Stimulated activated CD8-positive, alpha-beta memory T cell treated with anti-CD3 and anti-CD28 coated beads, Interleukin-7, amount 100 ng/mL, for 4 hours (primary cell): ENCODE results near the gene POLRMT.
"Not testable (repeated sequence)": the region's sequence is repeated elsewhere in the genome, so short reads cannot be mapped to it uniquely, and the experiment has no call there.

Experiments used
- DNase-seq, 2 donors: peaks; one replicate each; pipeline ENCODE4 v3.0.0-alpha.2; 2020; ENCODE audit warnings: low read depth in 2 of 2

The POLRMT gene

GRCh38 chr19:611481-611868, 21.9 kb downstream of the POLRMT start:
- peak; percentile 61 to 62 for DNase-seq

DNA sequence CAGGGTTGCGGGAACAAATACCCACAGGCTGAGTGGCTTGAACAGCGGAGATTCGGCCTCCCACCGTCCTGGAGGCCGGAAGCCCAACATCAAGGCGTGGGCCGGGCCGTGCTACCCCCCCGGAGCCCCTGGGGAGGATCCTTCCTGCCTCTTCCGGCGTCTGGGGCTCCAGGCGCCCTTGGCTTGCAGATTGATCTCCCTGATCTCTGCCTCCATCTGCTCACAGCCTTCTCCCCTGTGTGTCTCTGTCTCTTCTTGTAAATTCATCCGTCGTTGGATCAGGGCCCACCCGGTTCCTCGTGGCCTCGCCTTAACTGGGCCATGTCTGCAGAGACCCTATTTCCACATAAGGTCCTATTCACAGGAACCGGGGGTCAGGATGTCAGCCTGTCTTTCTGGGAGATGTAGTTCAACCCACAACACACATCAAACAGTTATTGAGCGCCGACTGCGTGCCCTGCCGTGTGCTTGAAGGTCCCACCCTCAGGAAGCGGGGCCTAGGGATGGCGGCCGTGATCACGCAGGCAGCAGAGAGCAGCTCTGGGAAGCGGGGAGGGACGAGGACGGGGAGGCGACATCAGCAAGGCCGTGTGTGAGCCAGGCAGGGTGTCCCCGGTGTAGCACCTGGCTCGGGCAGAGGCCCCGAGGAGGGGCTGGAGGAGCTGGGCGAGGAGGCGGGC, 22.4 kb downstream of the POLRMT start:
- peak in 1 of 2 donors; percentile 47 for DNase-seq

DNA sequence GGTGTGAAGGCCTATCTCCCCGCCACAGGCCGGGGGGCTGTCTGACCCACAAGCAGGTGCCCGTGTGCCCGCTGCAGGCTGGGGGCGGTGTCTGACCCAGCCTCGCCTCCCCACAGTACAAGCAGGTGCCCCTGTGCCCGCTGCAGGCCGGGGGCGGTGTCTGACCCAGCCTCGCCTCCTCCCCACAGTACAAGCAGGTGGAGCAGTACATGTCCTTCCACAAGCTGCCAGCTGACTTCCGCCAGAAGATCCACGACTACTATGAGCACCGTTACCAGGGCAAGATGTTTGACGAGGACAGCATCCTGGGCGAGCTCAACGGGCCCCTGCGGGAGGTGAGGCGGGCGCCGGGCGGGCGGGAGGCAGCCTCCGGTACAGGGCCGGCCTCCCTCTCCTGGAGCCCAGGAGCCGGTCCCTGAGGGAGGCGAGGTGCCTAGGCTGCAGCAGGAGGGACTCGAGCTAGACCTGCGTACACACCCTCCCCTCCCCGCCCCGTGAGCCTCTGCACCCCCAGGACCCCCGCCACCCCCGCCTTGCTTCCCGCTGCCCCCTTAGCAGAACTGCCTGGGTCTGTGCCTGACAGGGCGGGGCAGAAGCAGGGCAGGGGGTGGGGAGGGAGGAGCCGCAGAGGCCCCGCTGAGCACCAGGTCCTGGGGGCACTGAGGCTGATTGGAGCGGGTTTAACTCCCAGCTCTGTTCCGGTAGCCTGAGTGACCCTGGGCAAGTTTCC, 23.1 kb downstream of the POLRMT start:
- DNase-seq: no peak

- no peak for DNase-seq
These were observed 24.4 kb downstream of the POLRMT start for GRCh38 chr19:609004-609346.

DNA sequence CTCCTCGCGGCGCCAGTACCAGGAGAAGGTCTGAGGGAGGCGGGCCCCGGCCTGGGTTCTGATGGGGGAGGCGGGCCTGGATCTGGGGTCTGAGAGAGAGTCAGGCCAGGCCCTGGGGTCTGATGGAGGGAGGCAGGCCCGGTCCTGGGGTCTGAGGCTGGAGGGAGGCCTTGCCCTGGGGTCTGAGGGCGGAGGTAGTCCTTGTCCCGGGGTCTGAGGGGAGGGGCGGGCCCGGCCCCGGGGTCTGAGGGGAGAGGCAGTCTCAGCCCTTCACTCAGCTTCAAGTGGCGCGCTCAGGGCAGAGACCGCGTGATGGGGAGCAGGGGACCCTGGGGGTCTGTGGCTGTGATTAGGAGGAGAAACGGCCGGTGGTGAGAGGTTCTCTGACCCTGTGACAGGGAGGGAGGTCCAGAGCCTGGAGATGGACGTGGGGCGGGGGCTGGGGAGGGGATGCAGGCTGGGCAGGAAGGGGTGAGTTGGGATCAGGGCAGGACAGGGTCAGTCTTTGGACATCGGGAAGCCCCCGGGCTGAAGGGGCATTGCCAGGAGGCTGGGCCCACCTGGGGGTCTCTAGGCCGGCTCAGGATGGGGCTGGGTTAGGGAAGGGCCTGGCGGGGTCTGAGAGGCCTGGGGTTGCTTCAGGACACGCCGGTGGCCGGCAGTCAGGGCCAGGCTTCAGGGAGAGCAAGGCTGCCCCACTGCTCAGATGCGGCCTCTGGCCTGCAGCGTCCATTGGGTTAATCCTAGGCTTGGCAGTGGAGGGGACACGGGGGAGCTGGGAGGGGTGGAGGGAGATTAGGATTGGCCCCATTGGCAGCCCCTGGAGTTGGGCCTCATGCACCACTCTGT, 25.0 kb downstream of the POLRMT start:
- DNase-seq: no peak

- no peak for DNase-seq
These were observed 25.8 kb downstream of the POLRMT start for GRCh38 chr19:607301-608154.

- not testable (repeated sequence) for DNase-seq
These were observed 28.0 kb downstream of the POLRMT start for GRCh38 chr19:605061-605971.

GRCh38 chr19:604355-604754, 29.0 kb downstream of the POLRMT start:
- DNase-seq: no peak

- not testable (repeated sequence) for DNase-seq
These were observed 29.6 kb downstream of the POLRMT start for GRCh38 chr19:603779-604178.

GRCh38 chr19:603302-603639, 30.1 kb downstream of the POLRMT start:
- DNase-seq: not testable (repeated sequence)

DNA sequence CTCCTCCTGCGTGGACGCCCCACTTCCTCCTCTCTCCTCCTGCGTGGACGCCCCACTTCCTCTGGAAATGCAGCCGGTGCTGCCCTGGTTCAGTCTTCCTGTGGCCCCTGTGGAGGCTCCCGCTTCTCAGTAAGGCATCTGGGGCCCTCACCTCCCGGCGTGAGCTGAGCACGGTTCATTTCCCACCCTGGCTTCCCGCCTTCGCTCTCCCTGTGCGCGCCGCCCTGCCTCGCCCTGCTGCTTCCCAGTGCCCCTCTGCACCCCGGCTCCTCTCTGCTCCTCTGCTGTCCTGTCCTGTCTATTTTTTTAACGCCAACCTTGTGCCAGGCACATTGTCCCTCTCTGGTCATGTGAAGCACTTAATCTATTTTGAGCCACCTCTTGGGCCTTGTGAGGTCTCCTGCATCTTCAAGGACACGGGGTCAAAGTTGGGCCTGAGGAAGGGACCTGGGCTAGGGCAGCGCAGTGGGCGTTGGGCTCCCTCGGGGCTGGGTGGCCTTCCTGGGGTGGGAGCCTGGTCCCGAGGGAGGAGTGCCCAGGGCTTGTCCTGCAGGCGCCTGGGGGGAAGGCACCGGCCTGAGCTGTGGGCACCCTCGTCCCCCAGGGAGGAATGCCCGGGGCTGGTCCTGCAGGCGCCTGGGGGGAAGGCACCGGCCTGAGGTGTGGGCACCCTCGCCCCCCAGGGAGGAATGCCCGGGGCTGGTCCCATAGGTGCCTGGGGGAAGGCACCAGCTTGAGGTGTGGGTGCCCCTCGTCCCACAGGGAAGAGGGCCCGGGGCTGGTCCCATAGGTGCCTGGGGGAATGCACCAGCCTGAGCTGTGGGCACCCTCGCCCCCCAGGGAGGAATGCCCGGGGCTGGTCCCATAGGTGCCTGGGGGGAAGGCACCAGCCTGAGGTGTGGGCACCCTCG, 30.7 kb downstream of the POLRMT start:
- DNase-seq: no peak

DNA sequence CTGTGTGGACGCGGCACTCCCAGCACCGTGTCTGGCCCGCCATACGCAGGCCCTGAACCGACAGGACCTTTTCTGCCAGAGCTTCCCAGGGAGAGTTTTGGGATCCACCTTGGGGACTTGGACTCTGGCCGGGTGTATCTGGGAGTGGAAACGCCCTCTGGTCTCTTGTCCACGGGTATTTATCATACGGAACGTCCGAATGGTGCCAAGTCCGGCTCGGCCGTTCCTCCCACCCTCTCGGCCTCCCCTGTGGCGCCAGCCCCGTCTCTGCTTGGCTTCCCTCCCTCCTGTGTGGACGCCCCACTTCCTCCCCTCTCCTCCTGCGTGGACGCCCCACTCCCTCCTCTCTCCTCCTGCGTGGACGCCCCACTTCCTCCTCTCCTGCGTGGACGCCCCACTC, 31.5 kb downstream of the POLRMT start:
- no peak for DNase-seq

GRCh38 chr19:601310-601709, 32.0 kb downstream of the POLRMT start:
- DNase-seq: no peak

GRCh38 chr19:597406-598315, 35.7 kb downstream of the POLRMT start:
- no peak for DNase-seq

- DNase-seq: no peak
These were observed 37.1 kb downstream of the POLRMT start for GRCh38 chr19:596263-596655.

GRCh38 chr19:595326-596262, 37.7 kb downstream of the POLRMT start:
- no peak for DNase-seq

- no peak for DNase-seq
These were observed 39.0 kb downstream of the POLRMT start for GRCh38 chr19:594265-594870.
